Endothelial cell of umbilical vein (primary cell): ENCODE data around the gene OTUD3. TPM values are rescaled to one million over a fixed set of nuclear protein-coding genes. Genes with fewer than 3 reads are reported as not detected.

Experiments
- BruUV-seq: library from RNA; stranded (reverse); fragments of 400-500 nt; replicated peaks from 2 replicates; lab custom pipeline; 2021; lab: Mats Ljungman, UMichigan
- CTCF ChIA-PET: fragments of 300-600, 350-600 bp; sonication (Branson Sonifier 250); formaldehyde crosslinking; loops from one replicate; lab custom pipeline; 2021; ENCODE audit warnings: antibody characterized with exemption, inconsistent platforms; lab: Charles Lee
- POLR2A ChIA-PET: fragments of 300-600, 350-600 bp; sonication (Branson Sonifier 250); formaldehyde crosslinking; loops from one replicate; lab custom pipeline; 2021; ENCODE audit warnings: antibody characterized with exemption, inconsistent platforms; lab: Charles Lee
- DNase-seq: peaks from one replicate; pipeline ENCODE4 v3.0.0-alpha.2; 2011; ENCODE audit warnings: low read depth, low spot score
- FAIRE-seq: peaks from 2 replicates; lab custom pipeline; 2011; peaks lifted over from hg19 to GRCh38; lab: Jason Lieb, UNC
- H2AFZ ChIP-seq: 2 replicates; pipeline ENCODE4 v1.6.0; 2012; ENCODE audit warnings: low read depth, low read length, control low read depth, inconsistent platforms
- H3K27ac ChIP-seq: 2 replicates; pipeline ENCODE4 v1.5.1; 2011; ENCODE audit warnings: low read depth, mild to moderate bottlenecking, control low read depth, low read length, moderate library complexity; ENCODE audit not compliant: insufficient read depth
- H3K27me3 ChIP-seq, 2 experiments: 2 replicates each; pipeline versions ENCODE4 v1.6.0 to v1.6.1; 2011; ENCODE audit warnings: low read length in 2 of 2, mixed read lengths in 1 of 2; ENCODE audit not compliant: control insufficient read depth in 2 of 2, insufficient read depth in 2 of 2
- H3K36me3 ChIP-seq, 2 experiments: 2 replicates in 1 of 2; 3 replicates in 1 of 2; pipeline ENCODE4 v1.5.1; 2011; ENCODE audit warnings: low read length in 2 of 2, mild to moderate bottlenecking in 1 of 2, moderate library complexity in 1 of 2; ENCODE audit not compliant: control insufficient read depth in 2 of 2, insufficient read depth in 2 of 2; ENCODE audit errors: extremely low read depth in 1 of 2
- H3K4me1 ChIP-seq: 3 replicates; pipeline ENCODE4 v1.5.1; 2011; ENCODE audit warnings: mild to moderate bottlenecking, low read length; ENCODE audit not compliant: control insufficient read depth, insufficient read depth; ENCODE audit errors: extremely low read depth
- H3K4me2 ChIP-seq: 2 replicates; pipeline ENCODE4 v1.6.1; 2011; ENCODE audit warnings: low read length, control low read depth, mixed read lengths; ENCODE audit not compliant: insufficient read depth
- H3K4me3 ChIP-seq, 3 experiments: fragments of 200-600 bp in 1 of 3; sonication (generic), shearing (Covaris generic) in 1 of 3; replicated peaks in 1 of 3; 2 replicates each; pipeline ENCODE4 v1.5.1; 2011 to 2016; ENCODE audit warnings: control low read depth in 3 of 3, low read length in 3 of 3, mild to moderate bottlenecking in 2 of 3, inconsistent platforms in 1 of 3, low read depth in 1 of 3, moderate library complexity in 1 of 3; ENCODE audit not compliant: insufficient read depth in 1 of 3
- H3K79me2 ChIP-seq: 2 replicates; pipeline ENCODE4 v1.6.0; 2012; ENCODE audit warnings: low read length, inconsistent platforms; ENCODE audit not compliant: control insufficient read depth, insufficient read depth
- H3K9ac ChIP-seq: replicated peaks from 2 replicates; pipeline ENCODE3; 2011; ENCODE audit warnings: low read length, control low read depth; ENCODE audit not compliant: insufficient read depth; ENCODE audit errors: extremely low read depth
- H3K9me1 ChIP-seq: replicated peaks from 3 replicates; pipeline ENCODE4 v1.6.0; 2011; ENCODE audit warnings: mild to moderate bottlenecking, low read length; ENCODE audit not compliant: control insufficient read depth, insufficient read depth; ENCODE audit errors: extremely low read depth
- H3K9me3 ChIP-seq: replicated peaks from 2 replicates; pipeline ENCODE4 v1.5.1; 2012; ENCODE audit warnings: low read length, inconsistent platforms; ENCODE audit not compliant: control insufficient read depth, insufficient read depth
- H4K20me1 ChIP-seq: replicated peaks from 2 replicates; pipeline ENCODE3; 2011; ENCODE audit warnings: mild to moderate bottlenecking, low read length; ENCODE audit not compliant: control insufficient read depth, insufficient read depth; ENCODE audit errors: extremely low read depth
- EZH2 ChIP-seq: IDR thresholded peaks from 2 replicates; pipeline ENCODE4 v1.6.1; 2012; ENCODE audit warnings: borderline replicate concordance, low read depth, mild to moderate bottlenecking, moderate library complexity, low read length, inconsistent platforms; ENCODE audit not compliant: severe bottlenecking
- FOS ChIP-seq: IDR thresholded peaks from 2 replicates; pipeline ENCODE4 v1.6.1; 2011; ENCODE audit warnings: mild to moderate bottlenecking, low read length, moderate library complexity, borderline replicate concordance; ENCODE audit not compliant: insufficient read depth
- GATA2 ChIP-seq: IDR thresholded peaks from 2 replicates; pipeline ENCODE4 v1.7.0; 2011; ENCODE audit warnings: low read depth, mild to moderate bottlenecking, moderate library complexity, mixed read lengths, low read length; ENCODE audit not compliant: insufficient read length, insufficient read depth
- JUN ChIP-seq: IDR thresholded peaks from 2 replicates; pipeline ENCODE4 v1.6.1; 2011; ENCODE audit warnings: borderline replicate concordance, low read depth; ENCODE audit not compliant: insufficient read length, insufficient read depth
- MAX ChIP-seq: IDR thresholded peaks from 2 replicates; pipeline ENCODE4 v1.6.1; 2011; ENCODE audit not compliant: insufficient read depth, insufficient read length
- MYC ChIP-seq: IDR thresholded peaks from one replicate; pipeline ENCODE4 v1.6.1; 2011; ENCODE audit warnings: mild to moderate bottlenecking, low read depth, low read length
- POLR2A ChIP-seq: IDR thresholded peaks from 2 replicates; pipeline ENCODE4 v1.6.1; 2012; ENCODE audit warnings: low read depth, mild to moderate bottlenecking, control low read depth, low read length
- POLR2AphosphoS5 ChIP-seq: IDR thresholded peaks from 2 replicates; pipeline ENCODE4 v1.6.1; 2012; ENCODE audit warnings: low read depth, mild to moderate bottlenecking, control low read depth, low read length, moderate library complexity; ENCODE audit not compliant: insufficient read depth
- dilution Hi-C: fragments of 300-500 bp; cut with MboI; formaldehyde crosslinking; loops from one replicate; pipeline ENCODE4 v1.15.0; 2019; ENCODE audit warnings: low sequenced_read_pairs; ENCODE audit not compliant: extremely low pct_ligation_motif_present
- intact Hi-C: fragments of 100-400 bp; cut with micrococcal nuclease; formaldehyde crosslinking; loops from one replicate; pipeline ENCODE4 v1.10.0; 2022
- polyA plus RNA-seq, 4 experiments: library from polyadenylated mRNA; depleted of rRNA in 3 of 4; stranded (reverse) in 3 of 4; unstranded in 1 of 4; fragments of >200 nt; gene quantifications; 2 replicates each; pipeline versions ENCODE4 v1.2.1 to v1.2.3, GENCODE V29; 2011 to 2012; ENCODE audit warnings: missing spikeins in 1 of 4
- total RNA-seq: library from RNA; stranded (reverse); gene quantifications from 2 replicates; pipeline ENCODE4 v1.2.3, GENCODE V29; 2021
- TF ChIP-seq, protein P1 (sequence below), 2 donors: IDR thresholded peaks; 1 replicate in 1 of 2; 2 replicates in 1 of 2; pipeline ENCODE4 v1.5.1; 2011; ENCODE audit warnings: low read length in 2 of 2, mild to moderate bottlenecking in 2 of 2, moderate library complexity in 2 of 2, control low read depth in 1 of 2, inconsistent platforms in 1 of 2, low read depth in 1 of 2; ENCODE audit not compliant: insufficient read depth in 1 of 2; ENCODE audit errors: extremely low read depth in 1 of 2

OTUD3 gene
- total and polyA plus RNA-seq, 2 donors (not counting 3 experiments of a cell fraction or from before 2014, with no cell fraction given) = 3.1 to 10.6 TPM

- CTCF ChIA-PET = interaction anchor here (0.9 kb wide), 1 partner anchor 64 kb away, joined by 3 read pairs; no protein-coding TSS in a partner anchor
- peaks cover 2% of the 10 kb centered on the region for H3K4me1 ChIP-seq
- no peak overlapping the region for H3K27ac ChIP-seq
- no TSS peak for BruUV-seq
- intact Hi-C loops (loop anchor here (1.0 kb wide), 1 partner anchor 115 kb away; no protein-coding TSS in a partner anchor), dilution Hi-C loops (no loop called here)
- no peaks in the 10 kb centered on the region for H3K36me3 ChIP-seq
- no peak overlapping the region for H3K4me3 ChIP-seq
- POLR2A ChIA-PET = no interaction called here
- peaks cover 2 to 3% of the 10 kb centered on the region in 2 experiments for H3K27me3 ChIP-seq
- H4K20me1 ChIP-seq = no peaks in the 10 kb centered on the region
- H2AFZ ChIP-seq = no peak overlapping the region
- DNase-seq (no peak), FAIRE-seq (no peak)
- no peak overlapping the region for H3K9ac ChIP-seq
- H3K9me1 ChIP-seq = no peaks in the 10 kb centered on the region
- no peaks in the 10 kb centered on the region for H3K9me3 ChIP-seq
- TF ChIP-seq GATA2 (no peak), EZH2 (no peak), FOS (no peak), MYC (no peak), JUN (no peak), POLR2A (no peak), MAX (no peak), POLR2AphosphoS5 (no peak)
- TF ChIP-seq, protein P1, sequence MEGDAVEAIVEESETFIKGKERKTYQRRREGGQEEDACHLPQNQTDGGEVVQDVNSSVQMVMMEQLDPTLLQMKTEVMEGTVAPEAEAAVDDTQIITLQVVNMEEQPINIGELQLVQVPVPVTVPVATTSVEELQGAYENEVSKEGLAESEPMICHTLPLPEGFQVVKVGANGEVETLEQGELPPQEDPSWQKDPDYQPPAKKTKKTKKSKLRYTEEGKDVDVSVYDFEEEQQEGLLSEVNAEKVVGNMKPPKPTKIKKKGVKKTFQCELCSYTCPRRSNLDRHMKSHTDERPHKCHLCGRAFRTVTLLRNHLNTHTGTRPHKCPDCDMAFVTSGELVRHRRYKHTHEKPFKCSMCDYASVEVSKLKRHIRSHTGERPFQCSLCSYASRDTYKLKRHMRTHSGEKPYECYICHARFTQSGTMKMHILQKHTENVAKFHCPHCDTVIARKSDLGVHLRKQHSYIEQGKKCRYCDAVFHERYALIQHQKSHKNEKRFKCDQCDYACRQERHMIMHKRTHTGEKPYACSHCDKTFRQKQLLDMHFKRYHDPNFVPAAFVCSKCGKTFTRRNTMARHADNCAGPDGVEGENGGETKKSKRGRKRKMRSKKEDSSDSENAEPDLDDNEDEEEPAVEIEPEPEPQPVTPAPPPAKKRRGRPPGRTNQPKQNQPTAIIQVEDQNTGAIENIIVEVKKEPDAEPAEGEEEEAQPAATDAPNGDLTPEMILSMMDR (IDR thresholded peaks at IDR 0.05; ENCODE audit: extremely low read depth in 1 of 2, insufficient read depth in 1 of 2, low read depth in 1 of 2, low read length in 2 of 2) = no peak
- no peak overlapping the region for H3K4me2 ChIP-seq
- H3K79me2 ChIP-seq = no peaks in the 10 kb centered on the region
Observed at GRCh38 chr1:19877181-19877750, 4.9 kb upstream of the OTUD3 start.
